GM12878 (cell line): Measurements from ENCODE around the gene LONP1. TPM values are rescaled to one million over a fixed set of nuclear protein-coding genes. Genes with fewer than 3 reads are reported as not detected.

Experiments used
- SKIL ChIP-seq: fragments of 450-650 bp; IDR thresholded peaks from 2 replicates; pipeline ENCODE4 v1.6.1; 2017; ENCODE audit warnings: mild to moderate bottlenecking, low read depth, inconsistent platforms; ENCODE audit not compliant: poor library complexity, severe bottlenecking
- polyA plus RNA-seq, 11 experiments: library from polyadenylated mRNA; depleted of rRNA in 4 of 11; unstranded in 6 of 11; stranded (reverse) in 5 of 11; fragments of >200 nt; fragmentation: Nextera tagmentation in 4 of 11; fragmentation: Illumina TruSeq in 1 of 11; extraction: Ambion mirVana in 4 of 11; extraction: Trizol in 1 of 11; gene quantifications; 1 replicate in 1 of 11; 2 replicates in 10 of 11; pipeline versions ENCODE4 v1.2.1 to v1.2.3, GENCODE V29; 2011 to 2016; ENCODE audit warnings: inconsistent platforms in 2 of 11, missing spikeins in 2 of 11, low read depth in 1 of 11
- total RNA-seq, 4 experiments: library from RNA; depleted of rRNA in 3 of 4; stranded (reverse); fragments of >200 nt in 3 of 4; fragmentation: Illumina TruSeq in 1 of 4; extraction: Trizol in 1 of 4; gene quantifications; 2 replicates each; pipeline versions ENCODE4 v1.2.1 to v1.2.3, GENCODE V29; 2013 to 2021
- TF ChIP-seq, protein P1 (sequence below): fragments of 450-650 bp; IDR thresholded peaks from 2 replicates; pipeline ENCODE4 v1.6.1; 2017; ENCODE audit warnings: mild to moderate bottlenecking, moderate library complexity

Gene LONP1
- total and polyA plus RNA-seq, 10 of the 15 experiments (the other 5 are each of a cell fraction or from before 2014, with no cell fraction given) = 0.61 to 136 (median 59.5) TPM

DNA sequence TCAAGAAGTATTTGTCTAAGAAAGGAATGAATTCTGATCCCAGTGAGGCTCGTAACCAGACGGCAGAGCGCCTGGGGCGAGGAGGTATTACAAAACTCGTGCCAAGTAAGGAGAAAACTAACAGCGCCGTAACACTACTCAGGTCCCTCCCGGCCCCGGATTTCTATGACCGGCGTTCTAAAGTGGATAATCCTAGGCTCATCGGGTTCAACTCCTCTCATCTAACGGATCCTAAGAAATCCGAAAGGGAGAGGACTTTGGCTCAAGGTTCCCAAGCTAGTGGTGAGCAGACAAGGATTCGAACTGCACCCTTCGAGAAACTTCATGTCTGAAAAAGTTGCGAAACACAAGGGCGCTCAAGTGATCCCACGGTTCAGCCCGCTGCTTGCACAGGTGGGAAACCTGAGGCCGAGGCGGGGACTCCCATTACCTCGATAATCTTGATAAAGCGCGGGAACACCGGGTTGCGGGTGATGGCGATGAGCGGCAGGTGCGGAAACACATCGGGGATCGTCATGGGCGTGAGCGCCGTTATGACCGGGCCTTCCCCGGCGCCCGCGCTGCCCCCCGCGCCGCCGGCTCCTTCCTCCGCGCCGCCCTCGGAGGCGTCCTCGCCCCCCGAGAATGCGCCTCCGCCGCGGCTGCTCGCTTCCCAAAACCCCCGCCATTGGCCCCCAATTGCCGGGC, 529 bp downstream of the LONP1 start (continued):
- no peak for TF ChIP-seq SKIL
- TF ChIP-seq, protein P1, sequence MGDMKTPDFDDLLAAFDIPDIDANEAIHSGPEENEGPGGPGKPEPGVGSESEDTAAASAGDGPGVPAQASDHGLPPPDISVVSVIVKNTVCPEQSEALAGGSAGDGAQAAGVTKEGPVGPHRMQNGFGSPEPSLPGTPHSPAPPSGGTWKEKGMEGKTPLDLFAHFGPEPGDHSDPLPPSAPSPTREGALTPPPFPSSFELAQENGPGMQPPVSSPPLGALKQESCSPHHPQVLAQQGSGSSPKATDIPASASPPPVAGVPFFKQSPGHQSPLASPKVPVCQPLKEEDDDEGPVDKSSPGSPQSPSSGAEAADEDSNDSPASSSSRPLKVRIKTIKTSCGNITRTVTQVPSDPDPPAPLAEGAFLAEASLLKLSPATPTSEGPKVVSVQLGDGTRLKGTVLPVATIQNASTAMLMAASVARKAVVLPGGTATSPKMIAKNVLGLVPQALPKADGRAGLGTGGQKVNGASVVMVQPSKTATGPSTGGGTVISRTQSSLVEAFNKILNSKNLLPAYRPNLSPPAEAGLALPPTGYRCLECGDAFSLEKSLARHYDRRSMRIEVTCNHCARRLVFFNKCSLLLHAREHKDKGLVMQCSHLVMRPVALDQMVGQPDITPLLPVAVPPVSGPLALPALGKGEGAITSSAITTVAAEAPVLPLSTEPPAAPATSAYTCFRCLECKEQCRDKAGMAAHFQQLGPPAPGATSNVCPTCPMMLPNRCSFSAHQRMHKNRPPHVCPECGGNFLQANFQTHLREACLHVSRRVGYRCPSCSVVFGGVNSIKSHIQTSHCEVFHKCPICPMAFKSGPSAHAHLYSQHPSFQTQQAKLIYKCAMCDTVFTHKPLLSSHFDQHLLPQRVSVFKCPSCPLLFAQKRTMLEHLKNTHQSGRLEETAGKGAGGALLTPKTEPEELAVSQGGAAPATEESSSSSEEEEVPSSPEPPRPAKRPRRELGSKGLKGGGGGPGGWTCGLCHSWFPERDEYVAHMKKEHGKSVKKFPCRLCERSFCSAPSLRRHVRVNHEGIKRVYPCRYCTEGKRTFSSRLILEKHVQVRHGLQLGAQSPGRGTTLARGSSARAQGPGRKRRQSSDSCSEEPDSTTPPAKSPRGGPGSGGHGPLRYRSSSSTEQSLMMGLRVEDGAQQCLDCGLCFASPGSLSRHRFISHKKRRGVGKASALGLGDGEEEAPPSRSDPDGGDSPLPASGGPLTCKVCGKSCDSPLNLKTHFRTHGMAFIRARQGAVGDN = no peak
- TF ChIP-seq, all 136 proteins: peak for 6
